H1 (cell line): ENCODE measurements around the gene MTURN. TPM values are rescaled to one million over a fixed set of nuclear protein-coding genes. Genes with fewer than 3 reads are reported as not detected.

ENCODE experiments used
- CTCF ChIA-PET: fragments of 300-600 bp; sonication (Branson Sonifier 250); formaldehyde crosslinking; loops from one replicate; lab custom pipeline; 2021; ENCODE audit not compliant: partially characterized antibody; lab: Charles Lee
- POLR2A ChIA-PET: fragments of 300-600 bp; sonication (Branson Sonifier 250); formaldehyde crosslinking; loops from one replicate; lab custom pipeline; 2021; ENCODE audit warnings: inconsistent platforms; ENCODE audit not compliant: partially characterized antibody; lab: Charles Lee
- DNase-seq, 2 experiments: peaks; one replicate each; pipeline versions ENCODE4 v3.0.0 to v3.0.0-alpha.2; 2010 to 2022; ENCODE audit warnings: low spot score in 2 of 2, low read depth in 1 of 2, mixed read lengths in 1 of 2
- FAIRE-seq: peaks from 2 replicates; lab custom pipeline; 2011; peaks lifted over from hg19 to GRCh38; lab: Jason Lieb, UNC
- H2AFZ ChIP-seq: 2 replicates; pipeline ENCODE4 v1.8.1; 2012; ENCODE audit warnings: low read length, inconsistent platforms
- H2AK5ac ChIP-seq: 2 replicates; pipeline ENCODE4 v1.6.1; 2013; ENCODE audit warnings: low read depth, low read length
- H2BK120ac ChIP-seq: replicated peaks from 2 replicates; pipeline ENCODE3; 2013; ENCODE audit warnings: low read depth, low read length, inconsistent platforms
- H2BK12ac ChIP-seq: 2 replicates; pipeline ENCODE4 v1.6.1; 2013; ENCODE audit warnings: low read depth, low read length
- H2BK15ac ChIP-seq: 2 replicates; pipeline ENCODE4 v1.6.1; 2013; ENCODE audit warnings: low read length
- H2BK20ac ChIP-seq: 2 replicates; pipeline ENCODE4 v1.6.1; 2013; ENCODE audit warnings: low read length
- H2BK5ac ChIP-seq: 2 replicates; pipeline ENCODE4 v1.6.1; 2013; ENCODE audit warnings: low read depth, low read length
- H3K14ac ChIP-seq: 2 replicates; pipeline ENCODE4 v1.6.1; 2013; ENCODE audit warnings: inconsistent platforms; ENCODE audit not compliant: insufficient read length
- H3K18ac ChIP-seq: 2 replicates; pipeline ENCODE4 v1.6.1; 2013; ENCODE audit warnings: low read length; ENCODE audit errors: extremely low read depth
- H3K23ac ChIP-seq: 2 replicates; pipeline ENCODE4 v1.6.1; 2013; ENCODE audit warnings: inconsistent platforms; ENCODE audit not compliant: insufficient read length
- H3K23me2 ChIP-seq: 2 replicates; pipeline ENCODE4 v1.6.1; 2013; ENCODE audit warnings: low read depth, low read length
- H3K27ac ChIP-seq: 2 replicates; pipeline ENCODE4 v1.6.1; 2011; ENCODE audit warnings: low read depth, low read length, inconsistent platforms
- H3K27me3 ChIP-seq, 4 experiments: replicated peaks in 1 of 4; 1 replicate in 1 of 4; 2 replicates in 3 of 4; pipeline versions ENCODE4 v1.6.1 to v1.8.1; 2011 to 2013; ENCODE audit warnings: low read length in 3 of 4, mild to moderate bottlenecking in 3 of 4, inconsistent platforms in 2 of 4, mixed read lengths in 2 of 4, moderate library complexity in 1 of 4; ENCODE audit not compliant: control insufficient read depth in 3 of 4, insufficient read depth in 3 of 4; ENCODE audit errors: extremely low read depth in 1 of 4
- H3K36me3 ChIP-seq, 4 experiments: 2 replicates each; pipeline versions ENCODE4 v1.6.1 to v1.8.1; 2011 to 2013; ENCODE audit warnings: mild to moderate bottlenecking in 4 of 4, low read length in 3 of 4, moderate library complexity in 2 of 4, control low read depth in 1 of 4, inconsistent platforms in 1 of 4; ENCODE audit not compliant: insufficient read depth in 4 of 4, control insufficient read depth in 2 of 4
- H3K4ac ChIP-seq: replicated peaks from 2 replicates; pipeline ENCODE3; 2013; ENCODE audit warnings: low read length, low read depth, mixed read lengths, inconsistent platforms; ENCODE audit not compliant: insufficient read length
- H3K4me1 ChIP-seq, 4 experiments: replicated peaks in 1 of 4; 1 replicate in 1 of 4; 2 replicates in 3 of 4; pipeline versions ENCODE4 v1.6.1 to v1.8.1; 2011 to 2013; ENCODE audit warnings: low read length in 3 of 4, inconsistent platforms in 2 of 4, mixed read lengths in 1 of 4; ENCODE audit not compliant: insufficient read depth in 4 of 4, control insufficient read depth in 3 of 4
- H3K4me2 ChIP-seq, 2 experiments: 2 replicates each; pipeline versions ENCODE4 v1.6.1 to v1.8.1; 2011 to 2013; ENCODE audit warnings: low read depth in 2 of 2, low read length in 2 of 2, control low read depth in 1 of 2, inconsistent platforms in 1 of 2, mild to moderate bottlenecking in 1 of 2; ENCODE audit not compliant: insufficient read depth in 1 of 2
- H3K4me3 ChIP-seq, 4 experiments: fragments of 200-600, 300-600 bp in 1 of 4; sonication (generic), shearing (Covaris generic), sonication (Bioruptor Twin) in 1 of 4; 2 replicates each; pipeline versions ENCODE4 v1.5.1 to v1.8.1; 2011 to 2016; ENCODE audit warnings: low read length in 4 of 4, low read depth in 3 of 4, control low read depth in 2 of 4, inconsistent platforms in 2 of 4, mild to moderate bottlenecking in 2 of 4, mixed read lengths in 1 of 4, moderate library complexity in 1 of 4; ENCODE audit not compliant: insufficient read depth in 2 of 4; ENCODE audit errors: extremely low read depth in 1 of 4
- H3K56ac ChIP-seq: replicated peaks from 2 replicates; pipeline ENCODE3; 2013; ENCODE audit warnings: low read depth, mild to moderate bottlenecking, mixed read lengths, low read length, inconsistent platforms; ENCODE audit not compliant: insufficient read length
- H3K79me1 ChIP-seq: 2 replicates; pipeline ENCODE4 v1.6.1; 2013; ENCODE audit warnings: low read depth, low read length, control low read depth
- H3K79me2 ChIP-seq, 2 experiments: 2 replicates each; pipeline versions ENCODE4 v1.6.1 to v1.8.1; 2012 to 2013; ENCODE audit warnings: low read length in 2 of 2, mild to moderate bottlenecking in 2 of 2, inconsistent platforms in 1 of 2; ENCODE audit not compliant: insufficient read depth in 2 of 2, control insufficient read depth in 1 of 2
- H3K9ac ChIP-seq, 4 experiments: replicated peaks in 1 of 4; 1 replicate in 1 of 4; 2 replicates in 3 of 4; pipeline versions ENCODE4 v1.6.1 to v1.8.1; 2011 to 2013; ENCODE audit warnings: low read depth in 3 of 4, low read length in 3 of 4, control low read depth in 2 of 4, mild to moderate bottlenecking in 2 of 4, moderate library complexity in 2 of 4, inconsistent platforms in 1 of 4; ENCODE audit errors: extremely low read depth in 1 of 4
- H3K9me3 ChIP-seq, 2 experiments: 2 replicates each; pipeline versions ENCODE4 v1.6.1 to v1.8.1; 2012 to 2013; ENCODE audit warnings: mild to moderate bottlenecking in 2 of 2, moderate library complexity in 2 of 2, control low read depth in 1 of 2, inconsistent platforms in 1 of 2, low read depth in 1 of 2, low read length in 1 of 2, mixed read lengths in 1 of 2; ENCODE audit not compliant: insufficient read depth in 2 of 2
- H4K20me1 ChIP-seq, 2 experiments: replicated peaks in 1 of 2; 2 replicates each; pipeline versions ENCODE3 to v1.8.1; 2011 to 2013; ENCODE audit warnings: inconsistent platforms in 2 of 2, low read length in 2 of 2, mild to moderate bottlenecking in 1 of 2; ENCODE audit not compliant: insufficient read depth in 2 of 2, control insufficient read depth in 1 of 2
- H4K5ac ChIP-seq: 2 replicates; pipeline ENCODE4 v1.6.1; 2013; ENCODE audit warnings: low read length, low read depth, mixed read lengths, inconsistent platforms; ENCODE audit not compliant: insufficient read length
- H4K8ac ChIP-seq: 2 replicates; pipeline ENCODE4 v1.8.0; 2013; ENCODE audit warnings: mild to moderate bottlenecking, moderate library complexity, low read length, inconsistent platforms; ENCODE audit not compliant: insufficient read depth; ENCODE audit errors: extremely low read depth
- H4K91ac ChIP-seq: replicated peaks from 2 replicates; pipeline ENCODE3; 2013; ENCODE audit warnings: low read length, mixed read lengths, inconsistent platforms; ENCODE audit not compliant: insufficient read length
- CHD2 ChIP-seq: IDR thresholded peaks from 2 replicates; pipeline ENCODE4 v1.6.1; 2012; ENCODE audit warnings: low read length, improper control_type of control experiment
- CTCF ChIP-seq, 3 experiments: IDR thresholded peaks; 1 replicate in 2 of 3; 2 replicates in 1 of 3; pipeline versions ENCODE4 v1.5.1 to v1.6.1; 2011; ENCODE audit warnings: low read length in 3 of 3, mild to moderate bottlenecking in 3 of 3, inconsistent platforms in 2 of 3, low read depth in 1 of 3, moderate library complexity in 1 of 3; ENCODE audit not compliant: insufficient read depth in 1 of 3; ENCODE audit errors: control extremely low read depth in 1 of 3
- EGR1 ChIP-seq: IDR thresholded peaks from 2 replicates; pipeline ENCODE4 v1.6.1; 2011; ENCODE audit warnings: low read depth, low read length, borderline replicate concordance
- EZH2 ChIP-seq: fragments of 200-600 bp; sonication (generic); IDR thresholded peaks from 2 replicates; pipeline ENCODE4 v1.7.1; 2012; ENCODE audit warnings: low read depth, mild to moderate bottlenecking, moderate library complexity, low read length, inconsistent platforms; ENCODE audit not compliant: severe bottlenecking
- KDM5A ChIP-seq: fragments of 200-600 bp; IDR thresholded peaks from 2 replicates; pipeline ENCODE4 v1.7.1; 2012; ENCODE audit warnings: mild to moderate bottlenecking, low read length, inconsistent platforms, mixed read lengths
- RNF2 ChIP-seq: fragments of 200-900, 300-1000 bp; sonication (generic); IDR thresholded peaks from 2 replicates; pipeline ENCODE4 v1.7.1; 2016; ENCODE audit warnings: borderline replicate concordance, low read depth, mild to moderate bottlenecking, antibody characterized with exemption, low read length; ENCODE audit not compliant: poor library complexity, severe bottlenecking; ENCODE audit errors: missing control alignments
- SAP30 ChIP-seq: fragments of 300-600 bp; sonication (generic); IDR thresholded peaks from 2 replicates; pipeline ENCODE4 v1.7.1; 2012; ENCODE audit warnings: low read length, moderate library complexity, mild to moderate bottlenecking, inconsistent platforms; ENCODE audit not compliant: insufficient read depth, insufficient replicate concordance
- SIN3A ChIP-seq, 2 experiments: IDR thresholded peaks in 1 of 2; conservative IDR thresholded peaks in 1 of 2; 2 replicates each; pipeline ENCODE4 v1.6.1; 2011 to 2012; ENCODE audit warnings: low read length in 2 of 2, improper control_type of control experiment in 1 of 2, low read depth in 1 of 2, mild to moderate bottlenecking in 1 of 2
- SP2 ChIP-seq: IDR thresholded peaks from 2 replicates; pipeline ENCODE4 v1.6.1; 2012; ENCODE audit warnings: mild to moderate bottlenecking, low read length, inconsistent platforms
- TEAD4 ChIP-seq: IDR thresholded peaks from 2 replicates; pipeline ENCODE4 v1.6.1; 2012; ENCODE audit warnings: low read depth, low read length, inconsistent platforms, mixed read lengths
- WGBS, 2 experiments: shearing (Covaris generic) in 1 of 2; methylation state at CpG; one replicate each; pipeline versions ENCODE4 v1.1.6 to v1.1.7; 2013 to 2015; ENCODE audit warnings: low lambda C conversion rate in 2 of 2, mixed read lengths in 2 of 2, inconsistent platforms in 1 of 2, low coverage in 1 of 2, missing lambda C conversion rate in 1 of 2; ENCODE audit not compliant: insufficient replicate concordance in 2 of 2, insufficient coverage in 1 of 2, insufficient read length in 1 of 2; ENCODE audit errors: extremely low coverage in 1 of 2, missing lambda C conversion rate in 1 of 2; 5-methylcytosine and 5-hydroxymethylcytosine counted together
- polyA plus RNA-seq, 7 experiments: library from polyadenylated mRNA; depleted of rRNA in 3 of 7; stranded (reverse) in 5 of 7; unstranded in 2 of 7; fragments of >200 nt in 5 of 7; fragments of 200-250 nt in 2 of 7; gene quantifications; 1 replicate in 5 of 7; 2 replicates in 1 of 7; 4 replicates in 1 of 7; pipeline versions ENCODE4 v1.2.1 to v1.2.3, GENCODE V29; 2011 to 2013; ENCODE audit warnings: missing spikeins in 2 of 7, mixed read lengths in 2 of 7
- total RNA-seq: library from RNA; stranded (reverse); fragmentation: NEBNext Ultra II Directional; extraction: Animal tissue kit (Norgen Biotek cat#: 25700); gene quantifications from 2 replicates; pipeline ENCODE4 v1.2.1, GENCODE V29; 2021

The MTURN gene
- total and polyA plus RNA-seq, 2 of the 8 experiments (the other 6 are each of a cell fraction or from before 2014, with no cell fraction given) = 2.6 to 5.8 TPM

GRCh38 chr7:30146127-30146612, 11.4 kb downstream of the MTURN start:
- Histone ChIP-seq H3K27ac (no peak overlapping the region), H2BK5ac (no peak overlapping the region; the same call in 1 of the 2 replicates), H2AK5ac (no peak overlapping the region; the same call in 1 of the 2 replicates), H3K14ac (no peak overlapping the region), H3K9me3 (no peaks in the 10 kb centered on the region), H4K20me1 (no peaks in the 10 kb centered on the region), H3K4me2 (no peak overlapping the region), H3K79me1 (no peaks in the 10 kb centered on the region), H3K36me3 (no peaks in the 10 kb centered on the region), H2BK15ac (no peak overlapping the region), H2BK12ac (no peak overlapping the region), H2AFZ (no peak overlapping the region), H4K91ac (no peak overlapping the region), H3K23ac (no peak overlapping the region), H4K8ac (no peak overlapping the region), H3K56ac (no peak overlapping the region), H3K4ac (no peak overlapping the region), H4K5ac (no peak overlapping the region), H3K79me2 (no peaks in the 10 kb centered on the region), H3K4me1 (peaks cover 0 to 3% (median 1%) of the 10 kb centered on the region in 4 experiments; a peak in 3 of 7 replicates), H3K9ac (no peak overlapping the region), H3K23me2 (no peaks in the 10 kb centered on the region), H3K18ac (no peak overlapping the region), H2BK120ac (no peak overlapping the region), H2BK20ac (no peak overlapping the region), H3K27me3 (no peaks in the 10 kb centered on the region; a peak in 1 of 7 replicates), H3K4me3 (no peak overlapping the region)
- ChIA-PET POLR2A (interaction anchor here (1.2 kb wide), 1 partner anchor 11 kb away, joined by 4 read pairs; no protein-coding TSS in a partner anchor), CTCF (interaction anchor here (0.6 to 1.8 kb wide), 7 partner anchors 9 to 388 kb away, joined by 3 to 5 read pairs (median 3); partner anchors contain the start of gene MTURN)
- DNase-seq (no peak), FAIRE-seq (no peak)
- WGBS, 2 experiments = 91% methylated on average over 13 of the region's 13 CpGs; no CpG with 5 or more reads in 1 of the 2 experiments
- TF ChIP-seq SAP30 (no peak), CTCF (IDR thresholded peaks at IDR 0.05; ENCODE audit: control extremely low read depth in 1 of 3, insufficient read depth in 1 of 3, low read depth in 1 of 3, low read length in 3 of 3) (no peak), KDM5A (no peak), SP2 (no peak), CHD2 (no peak), EZH2 (no peak), SIN3A (conservative IDR thresholded peaks at IDR 0.05 in 1 of 2, IDR thresholded peaks at IDR 0.05 in 1 of 2; ENCODE audit: low read depth in 1 of 2, low read length in 2 of 2) (no peak), EGR1 (no peak), RNF2 (no peak), TEAD4 (no peak)
